Pancreas (tissue), 10 donors: ENCODE measurements around the gene PIK3CD. TPM values are rescaled to one million over a fixed set of nuclear protein-coding genes. Genes with fewer than 3 reads are reported as not detected.
"Not testable (repeated sequence)": the region's sequence is repeated elsewhere in the genome, so short reads cannot be mapped to it uniquely, and the experiment has no call there.

ENCODE experiments used
- ATAC-seq, 4 donors: fragments of 200-7000 bp; cut with Tn5 transposase; one replicate each; pipeline versions ENCODE4 v1.8.0 to v1.9.1; 2020; ENCODE audit warnings: mild to moderate bottlenecking in 4 of 4, moderate library complexity in 4 of 4
- DNase-seq, 6 donors: peaks; one replicate each; pipeline ENCODE4 v3.0.0-alpha.2; 2020
- FAIRE-seq: peaks from 2 replicates; lab custom pipeline; 2012; peaks lifted over from hg19 to GRCh38; lab: Jason Lieb, UNC
- H3K27ac ChIP-seq, 4 donors: fragments of 200-600 bp; sonication (generic); 1 replicate in 3 of 4; 2 replicates in 1 of 4; pipeline versions ENCODE4 v1.5.0 to v1.8.0; 2020
- H3K27me3 ChIP-seq, 4 donors: fragments of 200-600 bp; one replicate each; pipeline ENCODE4 v1.8.0; 2021
- H3K36me3 ChIP-seq, 3 donors: fragments of 200-600 bp; sonication (generic) in 1 of 3; one replicate each; pipeline versions ENCODE4 v1.5.0 to v1.8.0; 2020 to 2021
- H3K4me1 ChIP-seq, 3 donors: fragments of 200-600 bp; one replicate each; pipeline ENCODE4 v1.8.0; 2021
- H3K4me3 ChIP-seq, 4 donors: fragments of 200-600 bp; sonication (generic) in 2 of 4; one replicate each; pipeline versions ENCODE4 v1.5.0 to v1.8.0; 2020 to 2021
- H3K9me3 ChIP-seq, 4 donors: fragments of 200-600 bp; one replicate each; pipeline ENCODE4 v1.8.0; 2021
- WGBS, 2 donors: extraction: QIAGEN DNeasy Blood & Tissue Kit; methylation state at CpG; one replicate each; pipeline ENCODE4 v1.1.7; 2013; 5-methylcytosine and 5-hydroxymethylcytosine counted together
- intact Hi-C, 3 donors: fragments of 100-400 bp; cut with DNase I; formaldehyde crosslinking; loops; one replicate each; pipeline versions ENCODE4 v1.11.1 to v1.14.2; 2022
- polyA plus RNA-seq, 2 donors: library from polyadenylated mRNA; stranded (reverse); fragments of 200-250 nt; gene quantifications; one replicate each; pipeline ENCODE4 v1.2.3, GENCODE V29; 2013
- total RNA-seq, 6 donors: library from RNA; stranded (reverse); fragmentation: NEBNext Ultra II Directional in 4 of 6; extraction: Animal tissue kit (Norgen Biotek cat#: 25700) in 4 of 6; gene quantifications; one replicate each; pipeline versions ENCODE4 v1.2.1 to v1.2.4, GENCODE V29; 2021 to 2023
- TF ChIP-seq, protein P1 (sequence below), 4 donors: fragments of 200-600 bp; sonication (generic) in 3 of 4; IDR thresholded peaks; one replicate each; pipeline versions ENCODE4 v1.5.0 to v1.8.0; 2021; ENCODE audit warnings: antibody characterized with exemption in 4 of 4
- donor health status: healthy with polysubstance abuse.
- donor health status: DM: no; HTN: no; CAD: no; lungs with moderate emphysema.
- donor health status: DM: no; HTN: no; CAD: no.
- donor health status: control.
- donor health status: control.
- donor health status: Bipolar disorder and iron deficiency.
- donor health status: DM: yes; HTN: yes; CAD: no.
- donor health status: DM: no; HTN: no; CAD: no.
- donor health status: DM: no; HTN: no; CAD: no.
- donor health status: DM: yes; HTN: yes; CAD: no.

The PIK3CD gene
- total and polyA plus RNA-seq, 8 donors, result 1.9 to 10.6 (median 2.3) TPM

DNA sequence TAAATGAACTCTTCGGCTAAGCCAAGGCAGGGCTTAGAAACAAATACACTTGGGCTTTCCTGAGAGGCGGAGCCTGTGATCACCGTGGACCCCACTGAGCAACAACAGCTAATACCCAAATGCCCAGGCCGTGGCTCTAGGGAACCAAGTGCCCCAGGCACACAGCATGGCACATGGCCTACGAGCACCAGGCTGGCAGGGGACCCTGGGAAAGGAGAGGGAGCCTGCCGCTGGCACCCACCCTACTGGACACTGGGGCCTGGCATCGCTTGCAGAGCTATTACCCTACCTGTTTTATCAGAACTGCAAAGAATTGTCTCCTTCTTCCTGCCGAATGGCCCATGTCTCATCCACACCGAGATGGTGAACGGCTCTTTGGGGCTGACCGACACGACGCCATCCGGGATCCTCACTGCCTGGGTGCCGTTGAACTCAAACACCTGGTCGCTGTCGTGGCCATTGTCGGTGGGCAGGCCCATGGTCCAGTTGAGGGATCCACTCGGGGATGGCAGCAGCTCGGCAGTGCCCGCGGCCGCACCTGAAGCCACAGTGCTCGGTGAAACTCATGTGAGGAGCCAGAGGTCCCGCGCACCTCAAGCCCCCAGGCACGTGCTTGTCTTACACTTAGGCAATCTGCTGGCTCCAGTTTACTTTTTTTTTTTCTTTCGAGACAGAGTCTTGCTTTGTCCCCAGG is 92.7 kb downstream of the PIK3CD start:
- ATAC-seq, result no peak
- Histone ChIP-seq H3K27me3 (no peaks in the 10 kb centered on the region), H3K4me3 (no peak overlapping the region), H3K27ac (no peak overlapping the region), H3K9me3 (no peaks in the 10 kb centered on the region), H3K4me1 (no peaks in the 10 kb centered on the region), H3K36me3 (peaks cover 0 to 64% (median 26%) of the 10 kb centered on the region in 3 donors)
- FAIRE-seq, result no peak
- WGBS, 2 donors, result 95 to 96% methylated on average over 28 of the region's 28 CpGs
- DNase-seq, result peak in 1 of 6 donors; percentile 9
- TF ChIP-seq, protein P1, sequence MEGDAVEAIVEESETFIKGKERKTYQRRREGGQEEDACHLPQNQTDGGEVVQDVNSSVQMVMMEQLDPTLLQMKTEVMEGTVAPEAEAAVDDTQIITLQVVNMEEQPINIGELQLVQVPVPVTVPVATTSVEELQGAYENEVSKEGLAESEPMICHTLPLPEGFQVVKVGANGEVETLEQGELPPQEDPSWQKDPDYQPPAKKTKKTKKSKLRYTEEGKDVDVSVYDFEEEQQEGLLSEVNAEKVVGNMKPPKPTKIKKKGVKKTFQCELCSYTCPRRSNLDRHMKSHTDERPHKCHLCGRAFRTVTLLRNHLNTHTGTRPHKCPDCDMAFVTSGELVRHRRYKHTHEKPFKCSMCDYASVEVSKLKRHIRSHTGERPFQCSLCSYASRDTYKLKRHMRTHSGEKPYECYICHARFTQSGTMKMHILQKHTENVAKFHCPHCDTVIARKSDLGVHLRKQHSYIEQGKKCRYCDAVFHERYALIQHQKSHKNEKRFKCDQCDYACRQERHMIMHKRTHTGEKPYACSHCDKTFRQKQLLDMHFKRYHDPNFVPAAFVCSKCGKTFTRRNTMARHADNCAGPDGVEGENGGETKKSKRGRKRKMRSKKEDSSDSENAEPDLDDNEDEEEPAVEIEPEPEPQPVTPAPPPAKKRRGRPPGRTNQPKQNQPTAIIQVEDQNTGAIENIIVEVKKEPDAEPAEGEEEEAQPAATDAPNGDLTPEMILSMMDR (IDR thresholded peaks at IDR 0.05), result no peak
- intact Hi-C loops, result no loop called here

DNA sequence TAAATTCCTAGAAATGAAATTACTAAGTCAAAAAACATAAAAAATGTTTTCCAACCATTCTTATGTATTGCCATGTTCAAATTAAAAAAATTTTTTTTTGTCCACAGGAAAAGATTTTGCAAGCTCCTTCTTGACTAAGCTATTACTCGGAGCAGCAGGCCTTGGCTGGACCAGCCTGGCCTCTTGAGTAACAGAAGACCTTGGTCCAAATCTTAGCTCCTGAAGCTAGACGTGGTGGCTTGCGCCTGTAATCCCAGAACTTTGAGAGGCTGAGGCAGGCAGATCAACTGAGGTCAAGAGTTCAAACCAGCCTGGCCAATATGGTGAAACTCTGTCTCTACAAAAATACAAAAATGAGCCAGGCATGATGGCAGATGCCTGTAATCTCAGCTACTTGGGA is 94.7 kb downstream of the PIK3CD start:
- H3K27me3 ChIP-seq, result no peaks in the 10 kb centered on the region
- H3K27ac ChIP-seq, result no peak overlapping the region
- DNase-seq (peak in 1 of 6 donors; percentile 3), ATAC-seq (no peak), FAIRE-seq (no peak)
- H3K9me3 ChIP-seq, result no peaks in the 10 kb centered on the region
- peaks cover 0 to 57% (median 18%) of the 10 kb centered on the region in 3 donors for H3K36me3 ChIP-seq
- H3K4me1 ChIP-seq, result no peaks in the 10 kb centered on the region
- TF ChIP-seq, protein P1 (IDR thresholded peaks at IDR 0.05), result no peak
- WGBS, 2 donors, result 89 to 96% methylated on average over 3 of the region's 3 CpGs
- H3K4me3 ChIP-seq, result no peak overlapping the region
- intact Hi-C loops, result no loop called here

DNA sequence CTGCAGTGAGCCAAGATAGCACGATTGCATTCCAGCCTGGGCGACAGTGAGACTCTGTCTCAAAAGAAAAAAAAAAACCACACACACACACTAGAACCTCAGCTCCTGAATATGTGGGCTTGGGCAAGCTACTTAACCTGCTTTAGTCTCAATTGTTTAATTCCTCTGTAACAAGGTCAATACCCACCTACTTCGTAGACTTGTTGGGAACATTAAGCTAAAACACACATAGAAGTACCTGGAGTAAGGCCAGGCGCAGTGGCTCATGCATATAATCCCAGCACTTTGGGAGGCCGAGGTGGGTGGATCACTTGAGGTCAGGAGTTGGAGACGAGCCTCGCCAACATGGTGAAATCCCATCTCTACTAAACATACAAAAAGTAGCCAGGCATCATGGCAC is 95.1 kb downstream of the PIK3CD start:
- H3K36me3 ChIP-seq, result peaks cover 0 to 59% (median 18%) of the 10 kb centered on the region in 3 donors
- TF ChIP-seq, protein P1 (IDR thresholded peaks at IDR 0.05), result no peak
- no peak overlapping the region for H3K27ac ChIP-seq
- no peaks in the 10 kb centered on the region for H3K4me1 ChIP-seq
- FAIRE-seq, result no peak
- intact Hi-C loops, result no loop called here
- WGBS, 2 donors, result 93 to 96% methylated on average over 7 of the region's 7 CpGs
- H3K4me3 ChIP-seq, result no peak overlapping the region
- no peak for ATAC-seq
- H3K27me3 ChIP-seq, result no peaks in the 10 kb centered on the region
- no peaks in the 10 kb centered on the region for H3K9me3 ChIP-seq
- DNase-seq, result peak in 1 of 6 donors; percentile 6

DNA sequence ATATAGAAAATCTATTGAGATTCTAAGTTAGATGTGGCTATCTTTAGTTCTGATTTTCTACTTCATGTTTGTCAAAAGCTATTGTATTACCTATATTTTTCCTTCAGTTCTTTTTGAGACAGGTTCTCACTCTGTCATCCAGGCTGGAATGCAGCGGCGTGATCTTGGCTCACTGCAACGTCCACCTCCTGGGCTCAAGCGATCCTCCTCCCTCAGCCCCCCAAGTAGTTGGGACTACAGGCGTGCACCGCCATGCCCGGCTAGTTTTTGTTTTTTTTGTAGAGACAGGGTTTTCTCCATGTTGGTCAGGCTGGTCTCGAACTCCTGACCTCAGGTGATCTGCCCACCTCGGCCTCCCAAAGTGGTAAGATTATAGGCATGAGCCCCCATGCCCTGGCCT is 96.9 kb downstream of the PIK3CD start:
- whole genome bisulfite sequencing, 2 donors, result 94 to 95% methylated on average over 9 of the region's 9 CpGs
- FAIRE-seq, intact Hi-C loops, H3K4me1 ChIP-seq, H3K27me3 ChIP-seq, H3K27ac ChIP-seq, ATAC-seq, H3K4me3 ChIP-seq, H3K9me3 ChIP-seq: not testable (repeated sequence)
- DNase-seq, result peak in 1 of 6 donors; percentile 2
- H3K36me3 ChIP-seq, result peaks cover 0 to 44% (median 15%) of the 10 kb centered on the region in 3 donors

DNA sequence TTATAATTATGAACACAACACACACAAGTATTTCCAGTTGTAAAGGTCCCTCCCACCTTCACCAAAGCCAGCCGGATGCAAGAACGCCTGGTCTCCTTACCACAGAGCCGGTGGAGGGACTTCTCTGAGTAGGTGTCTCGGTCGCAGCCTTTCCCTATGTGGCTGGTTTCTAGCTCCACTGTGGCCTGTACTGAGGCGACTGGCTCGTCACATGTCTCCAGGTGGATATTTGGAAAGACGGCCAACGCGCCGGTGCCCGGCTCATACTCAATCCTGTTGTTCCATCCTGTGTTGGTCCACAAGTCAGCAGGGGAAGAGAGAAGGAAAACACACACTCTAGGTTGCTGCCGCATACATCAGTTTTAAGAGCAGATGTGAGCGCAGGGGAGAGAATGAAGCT is 97.8 kb downstream of the PIK3CD start:
- Histone ChIP-seq H3K4me3 (no peak overlapping the region), H3K27me3 (no peaks in the 10 kb centered on the region), H3K9me3 (no peaks in the 10 kb centered on the region), H3K36me3 (peaks cover 0 to 42% (median 6%) of the 10 kb centered on the region in 3 donors), H3K4me1 (no peaks in the 10 kb centered on the region), H3K27ac (no peak overlapping the region)
- ATAC-seq (no peak), DNase-seq (peak in 1 of 6 donors; percentile 4), FAIRE-seq (no peak)
- WGBS, 2 donors, result 97 to 98% methylated on average over 14 of the region's 14 CpGs
- intact Hi-C loops, result no loop called here
- TF ChIP-seq, protein P1 (IDR thresholded peaks at IDR 0.05), result no peak
